ENCODE results near the gene FOXC2.

DNA sequence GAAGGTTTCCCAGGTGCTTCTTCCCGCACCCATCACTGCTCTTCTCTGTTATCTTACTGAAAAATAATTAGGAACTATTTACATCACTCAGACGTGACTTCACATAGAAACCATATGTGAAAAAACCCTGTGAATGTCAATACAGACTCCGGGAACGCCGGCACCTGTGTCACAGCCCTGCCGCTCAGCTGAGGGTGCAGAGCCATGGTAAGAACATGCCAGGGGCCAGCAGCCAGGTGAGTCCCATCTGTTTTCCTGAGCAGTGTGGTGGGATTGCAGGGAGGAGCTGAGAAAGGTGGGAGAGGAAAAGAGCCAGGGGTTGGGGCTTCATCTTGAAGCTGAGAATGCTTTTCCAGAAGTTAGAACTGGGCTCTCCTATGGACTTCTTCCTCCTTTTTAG lies 42.6 kb upstream of the FOXC2 start:
- TF ChIP-seq, protein P1, sequence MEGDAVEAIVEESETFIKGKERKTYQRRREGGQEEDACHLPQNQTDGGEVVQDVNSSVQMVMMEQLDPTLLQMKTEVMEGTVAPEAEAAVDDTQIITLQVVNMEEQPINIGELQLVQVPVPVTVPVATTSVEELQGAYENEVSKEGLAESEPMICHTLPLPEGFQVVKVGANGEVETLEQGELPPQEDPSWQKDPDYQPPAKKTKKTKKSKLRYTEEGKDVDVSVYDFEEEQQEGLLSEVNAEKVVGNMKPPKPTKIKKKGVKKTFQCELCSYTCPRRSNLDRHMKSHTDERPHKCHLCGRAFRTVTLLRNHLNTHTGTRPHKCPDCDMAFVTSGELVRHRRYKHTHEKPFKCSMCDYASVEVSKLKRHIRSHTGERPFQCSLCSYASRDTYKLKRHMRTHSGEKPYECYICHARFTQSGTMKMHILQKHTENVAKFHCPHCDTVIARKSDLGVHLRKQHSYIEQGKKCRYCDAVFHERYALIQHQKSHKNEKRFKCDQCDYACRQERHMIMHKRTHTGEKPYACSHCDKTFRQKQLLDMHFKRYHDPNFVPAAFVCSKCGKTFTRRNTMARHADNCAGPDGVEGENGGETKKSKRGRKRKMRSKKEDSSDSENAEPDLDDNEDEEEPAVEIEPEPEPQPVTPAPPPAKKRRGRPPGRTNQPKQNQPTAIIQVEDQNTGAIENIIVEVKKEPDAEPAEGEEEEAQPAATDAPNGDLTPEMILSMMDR (IDR thresholded peaks at IDR 0.05): no peak
- no peak for TF ChIP-seq EZH2 (IDR thresholded peaks at IDR 0.05; ENCODE audit: borderline replicate concordance, insufficient read depth, low read depth, low read length, poor library complexity, severe bottlenecking)
